MCF 10A (cell line): ENCODE results near the gene FKBP5. TPM values are rescaled to one million over a fixed set of nuclear protein-coding genes. Genes with fewer than 3 reads are reported as not detected.

Source experiments
- BruUV-seq: library from RNA; stranded (reverse); fragments of 400-500 nt; replicated peaks from 2 replicates; lab custom pipeline; 2021; lab: Mats Ljungman, UMichigan
- CTCF ChIA-PET: fragments of 300-600 bp; sonication (Branson Sonifier 250); formaldehyde crosslinking; extraction: SDS; loops from one replicate; lab custom pipeline; 2021; ENCODE audit warnings: antibody characterized with exemption, inconsistent platforms; lab: Yijun Ruan, JAX
- POLR2A ChIA-PET: fragments of 300-600, 350-650 bp; sonication (Branson Sonifier 250); formaldehyde crosslinking; extraction: SDS; loops from one replicate; lab custom pipeline; 2020; ENCODE audit warnings: antibody characterized with exemption, inconsistent platforms; lab: Yijun Ruan, JAX
- DNase-seq: peaks from one replicate; pipeline ENCODE4 v3.0.0-alpha.2; 2018; ENCODE audit not compliant: unreplicated experiment
- H3K27ac Mint-ChIP-seq: one replicate; pipeline ENCODE4 v1.8.0; 2022; ENCODE audit warnings: mild to moderate bottlenecking, low read depth, mixed read lengths; ENCODE audit not compliant: unreplicated experiment
- H3K27me3 Mint-ChIP-seq: one replicate; pipeline ENCODE4 v1.8.0; 2022; ENCODE audit warnings: mixed read lengths; ENCODE audit not compliant: insufficient read depth, unreplicated experiment
- H3K36me3 Mint-ChIP-seq: one replicate; pipeline ENCODE4 v1.8.0; 2022; ENCODE audit warnings: mild to moderate bottlenecking, moderate library complexity, mixed read lengths; ENCODE audit not compliant: insufficient read depth, unreplicated experiment
- H3K4me1 Mint-ChIP-seq: one replicate; pipeline ENCODE4 v1.8.0; 2022; ENCODE audit warnings: mixed read lengths; ENCODE audit not compliant: insufficient read depth, unreplicated experiment
- H3K4me3 Mint-ChIP-seq: one replicate; pipeline ENCODE4 v1.8.0; 2022; ENCODE audit warnings: mild to moderate bottlenecking, moderate library complexity, mixed read lengths; ENCODE audit not compliant: unreplicated experiment
- H3K9me3 Mint-ChIP-seq: one replicate; pipeline ENCODE4 v1.8.0; 2022; ENCODE audit warnings: mixed read lengths; ENCODE audit not compliant: unreplicated experiment
- CTCF ChIP-seq: fragments of 200-600 bp; IDR thresholded peaks from one replicate; pipeline ENCODE4 v1.8.0; 2022; ENCODE audit warnings: antibody characterized with exemption, mild to moderate bottlenecking; ENCODE audit not compliant: unreplicated experiment
- intact Hi-C: fragments of 100-400 bp; cut with micrococcal nuclease; formaldehyde crosslinking; loops from 2 replicates; pipeline ENCODE4 v1.14.1; 2022
- total RNA-seq: library from RNA; stranded (reverse); gene quantifications from 2 replicates; pipeline ENCODE4 v1.2.3, GENCODE V29; 2022

The FKBP5 gene
- total RNA-seq, 1 experiment from 2014 or later, result 387 TPM

GRCh38 chr6:35687658-35688604 lies 784 bp downstream of the FKBP5 start:
- peak overlapping the region; percentile 97 for H3K4me3 Mint-ChIP-seq
- peak overlapping the region; percentile 95 for H3K27ac Mint-ChIP-seq
- DNase-seq, result peak; percentile 64
- H3K9me3 Mint-ChIP-seq, result no peaks in the 10 kb centered on the region
- intact Hi-C loops, result loop anchor here (1.0 to 5.0 kb wide), 3 partner anchors 40 to 86 kb away; no protein-coding TSS in a partner anchor
- ChIA-PET CTCF (interaction anchor here (0.6 to 2.6 kb wide), 3 partner anchors 38 to 101 kb away, joined by 3 to 18 read pairs (median 11); no protein-coding TSS in a partner anchor), POLR2A (interaction anchor here (0.6 to 25.9 kb wide), 21 partner anchors 11 to 218 kb away, joined by 3 to 1351 read pairs (median 5); partner anchors contain the start of gene ARMC12)
- TSS peak; percentile 51 for BruUV-seq
- no peaks in the 10 kb centered on the region for H3K27me3 Mint-ChIP-seq
- H3K4me1 Mint-ChIP-seq, result peaks cover 21% of the 10 kb centered on the region
- H3K36me3 Mint-ChIP-seq, result peaks cover 59% of the 10 kb centered on the region
- TF ChIP-seq CTCF, result no peak

- no peaks in the 10 kb centered on the region for H3K27me3 Mint-ChIP-seq
- H3K4me3 Mint-ChIP-seq, result peak overlapping the region; percentile 97
- no peak for TF ChIP-seq CTCF
- ChIA-PET CTCF (interaction anchor here (0.6 to 2.3 kb wide), 7 partner anchors 11 to 254 kb away, joined by 3 to 18 read pairs (median 4); partner anchors contain the start of gene ARMC12), POLR2A (interaction anchor here (0.6 to 25.9 kb wide), 24 partner anchors 13 to 217 kb away, joined by 3 to 1351 read pairs (median 4); partner anchors contain the start of gene ARMC12)
- H3K27ac Mint-ChIP-seq, result peak overlapping the region; percentile 95
- H3K4me1 Mint-ChIP-seq, result peaks cover 19% of the 10 kb centered on the region
- BruUV-seq, result TSS peak; percentile 27
- peak; percentile 38 for DNase-seq
- no peaks in the 10 kb centered on the region for H3K9me3 Mint-ChIP-seq
- H3K36me3 Mint-ChIP-seq, result peaks cover 68% of the 10 kb centered on the region
- intact Hi-C loops, result loop anchor here (1.0 to 5.0 kb wide), 2 partner anchors 45 to 85 kb away; no protein-coding TSS in a partner anchor
These were observed 1.7 kb downstream of the FKBP5 start for GRCh38 chr6:35686873-35687555.

- CTCF ChIA-PET, result interaction anchor here (0.6 to 2.3 kb wide), 5 partner anchors 40 to 164 kb away, joined by 3 to 18 read pairs (median 4); partner anchors contain the start of gene ARMC12
- no TSS peak for BruUV-seq
- Mint-ChIP-seq H3K4me1 (peaks cover 15% of the 10 kb centered on the region), H3K27ac (peak overlapping the region; percentile 95), H3K9me3 (no peaks in the 10 kb centered on the region), H3K27me3 (no peaks in the 10 kb centered on the region), H3K4me3 (peak overlapping the region; percentile 97), H3K36me3 (peaks cover 73% of the 10 kb centered on the region)
- no peak for TF ChIP-seq CTCF
- intact Hi-C loops, result loop anchor here (5.0 kb wide), 1 partner anchor 84 kb away; no protein-coding TSS in a partner anchor
- DNase-seq, result no peak
- POLR2A ChIA-PET, result interaction anchor here (0.6 to 25.9 kb wide), 17 partner anchors 12 to 216 kb away, joined by 3 to 1351 read pairs (median 5); partner anchors contain the start of gene ARMC12
These were observed 2.3 kb downstream of the FKBP5 start for GRCh38 chr6:35686436-35686835.
